AG04449 (cell line): ENCODE results near the gene MGAT4A.

Experiments
- CTCF ChIA-PET: fragments of 350-600 bp; formaldehyde crosslinking; extraction: SDS; loops from one replicate; lab custom pipeline; 2021; ENCODE audit warnings: antibody characterized with exemption; lab: Yijun Ruan, JAX
- POLR2A ChIA-PET: fragments of 400-600, 350-600 bp; formaldehyde crosslinking; extraction: SDS; loops from one replicate; lab custom pipeline; 2020; ENCODE audit warnings: antibody characterized with exemption, inconsistent platforms; lab: Yijun Ruan, JAX
- DNase-seq: peaks from one replicate; pipeline ENCODE4 v3.0.0-alpha.2; 2010; ENCODE audit warnings: low read depth, low spot score
- H3K4me3 ChIP-seq: 2 replicates; pipeline ENCODE4 v1.5.1; 2011; ENCODE audit warnings: low read depth, mild to moderate bottlenecking, control low read depth, low read length
- TF ChIP-seq, protein P1 (sequence below): IDR thresholded peaks from one replicate; pipeline ENCODE4 v1.5.1; 2011; ENCODE audit warnings: mild to moderate bottlenecking, moderate library complexity, low read length, control low read depth, inconsistent platforms; ENCODE audit not compliant: insufficient read depth; ENCODE audit errors: missing control alignments

Gene MGAT4A

GRCh38 chr2:98576666-98577312 is 154.1 kb downstream of the MGAT4A start:
- no peak for DNase-seq
- ChIA-PET POLR2A (no interaction called here), CTCF (interaction anchor here (1.5 kb wide), 1 partner anchor 11 kb away, joined by 3 read pairs; no protein-coding TSS in a partner anchor)
- H3K4me3 ChIP-seq, result no peak overlapping the region
- TF ChIP-seq, protein P1, sequence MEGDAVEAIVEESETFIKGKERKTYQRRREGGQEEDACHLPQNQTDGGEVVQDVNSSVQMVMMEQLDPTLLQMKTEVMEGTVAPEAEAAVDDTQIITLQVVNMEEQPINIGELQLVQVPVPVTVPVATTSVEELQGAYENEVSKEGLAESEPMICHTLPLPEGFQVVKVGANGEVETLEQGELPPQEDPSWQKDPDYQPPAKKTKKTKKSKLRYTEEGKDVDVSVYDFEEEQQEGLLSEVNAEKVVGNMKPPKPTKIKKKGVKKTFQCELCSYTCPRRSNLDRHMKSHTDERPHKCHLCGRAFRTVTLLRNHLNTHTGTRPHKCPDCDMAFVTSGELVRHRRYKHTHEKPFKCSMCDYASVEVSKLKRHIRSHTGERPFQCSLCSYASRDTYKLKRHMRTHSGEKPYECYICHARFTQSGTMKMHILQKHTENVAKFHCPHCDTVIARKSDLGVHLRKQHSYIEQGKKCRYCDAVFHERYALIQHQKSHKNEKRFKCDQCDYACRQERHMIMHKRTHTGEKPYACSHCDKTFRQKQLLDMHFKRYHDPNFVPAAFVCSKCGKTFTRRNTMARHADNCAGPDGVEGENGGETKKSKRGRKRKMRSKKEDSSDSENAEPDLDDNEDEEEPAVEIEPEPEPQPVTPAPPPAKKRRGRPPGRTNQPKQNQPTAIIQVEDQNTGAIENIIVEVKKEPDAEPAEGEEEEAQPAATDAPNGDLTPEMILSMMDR, result no peak

DNA sequence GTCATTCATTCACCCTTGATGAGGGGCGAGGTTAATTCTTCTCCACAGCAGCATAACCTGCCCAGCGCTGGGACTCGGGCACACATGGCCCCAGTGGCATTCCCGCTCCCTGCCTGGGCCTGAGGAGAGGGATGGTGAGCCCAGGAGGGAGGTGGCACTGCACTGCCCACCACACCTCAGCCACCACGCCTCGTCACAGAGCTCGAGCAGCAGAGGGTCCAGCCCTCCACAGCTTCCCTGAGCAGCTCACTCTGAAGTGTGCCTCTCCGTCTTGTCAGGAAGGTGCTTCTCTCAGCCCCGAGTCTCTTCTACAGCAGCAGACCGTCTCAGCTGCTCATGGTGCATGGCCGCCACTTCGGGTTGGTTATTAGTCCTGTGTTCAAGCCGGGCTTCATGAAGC is 157.5 kb downstream of the MGAT4A start:
- no peak for DNase-seq
- ChIA-PET CTCF (interaction anchor here (0.6 to 1.6 kb wide), 3 partner anchors 13 to 163 kb away, joined by 3 to 6 read pairs (median 3); no protein-coding TSS in a partner anchor), POLR2A (no interaction called here)
- H3K4me3 ChIP-seq, result no peak overlapping the region
- TF ChIP-seq, protein P1, result no peak

DNA sequence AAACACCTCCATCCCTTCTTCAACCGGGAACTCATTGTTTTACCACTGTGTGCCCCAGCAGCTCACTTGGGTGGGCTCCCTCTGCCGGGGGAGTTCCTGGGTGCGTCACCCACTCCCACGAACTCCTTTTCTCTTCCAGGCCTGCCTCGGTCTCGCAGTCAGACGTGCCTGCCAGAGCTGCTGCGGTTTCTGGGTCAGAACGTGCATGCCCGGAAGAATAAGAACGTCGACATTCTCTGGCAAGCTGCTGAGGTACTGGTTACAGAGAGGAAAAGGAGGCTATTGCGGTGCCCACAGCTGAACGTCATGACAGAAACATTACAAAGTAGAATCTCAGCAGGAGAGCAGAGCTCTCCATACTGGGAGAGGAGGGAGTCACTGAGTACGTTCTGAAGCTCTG is 158.3 kb downstream of the MGAT4A start:
- H3K4me3 ChIP-seq, result no peak overlapping the region
- TF ChIP-seq, protein P1, result no peak
- CTCF ChIA-PET, result interaction anchor here (0.5 to 1.6 kb wide), 6 partner anchors 10 to 165 kb away, joined by 3 to 6 read pairs (median 3); no protein-coding TSS in a partner anchor
- DNase-seq, result no peak
- POLR2A ChIA-PET, result no interaction called here

- TF ChIP-seq, protein P1, result no peak
- H3K4me3 ChIP-seq, result no peak overlapping the region
- no peak for DNase-seq
- CTCF ChIA-PET, result interaction anchor here (0.8 to 1.1 kb wide), 2 partner anchors 9 to 12 kb away, joined by 3 to 4 read pairs; no protein-coding TSS in a partner anchor
- POLR2A ChIA-PET, result no interaction called here
Observed at GRCh38 chr2:98572211-98572610, 158.7 kb downstream of the MGAT4A start.

- ChIA-PET CTCF (interaction anchor here (1.0 to 1.1 kb wide), 4 partner anchors 9 to 30 kb away, joined by 3 to 4 read pairs (median 4); no protein-coding TSS in a partner anchor), POLR2A (no interaction called here)
- DNase-seq, result no peak
- H3K4me3 ChIP-seq, result no peak overlapping the region
- TF ChIP-seq, protein P1, result no peak
Observed at GRCh38 chr2:98571796-98572195, 159.1 kb downstream of the MGAT4A start.

- H3K4me3 ChIP-seq, result no peak overlapping the region
- no peak for DNase-seq
- CTCF ChIA-PET, result interaction anchor here (1.0 to 1.1 kb wide), 4 partner anchors 8 to 30 kb away, joined by 3 to 4 read pairs (median 4); no protein-coding TSS in a partner anchor
- POLR2A ChIA-PET, result no interaction called here
- TF ChIP-seq, protein P1, result no peak
Observed at GRCh38 chr2:98571121-98571701, 159.7 kb downstream of the MGAT4A start.
